ENCODE data around the gene ZNF19.
"Not testable (repeated sequence)": the region's sequence is repeated elsewhere in the genome, so short reads cannot be mapped to it uniquely, and the experiment has no call there.

ZNF19 gene

DNA sequence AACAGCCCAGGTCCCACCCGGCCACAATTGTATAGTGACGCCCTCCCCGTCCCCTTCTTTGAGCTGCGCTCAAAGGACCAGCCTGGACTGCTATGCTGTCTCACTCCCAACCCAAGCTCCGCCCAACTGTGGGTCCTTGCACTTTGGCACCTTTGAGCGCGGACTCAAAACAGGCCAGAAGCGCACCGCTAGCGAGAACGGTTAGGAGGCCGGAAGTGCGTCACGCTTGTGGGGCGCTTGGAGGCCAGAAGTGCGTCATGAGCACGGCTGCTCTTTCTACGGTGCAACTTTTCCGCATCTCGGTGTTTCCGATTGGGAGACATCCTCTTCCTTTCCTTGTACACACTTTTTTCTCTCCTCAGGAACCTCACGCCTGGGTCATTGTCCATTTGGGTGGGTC lies at the start of gene ZNF19:
Gene ZNF19, minus strand, starts transcription at position 203 of the 400 bp plus-strand sequence. CDS start 7,210 bp downstream, outside the sequence.
- no peak for DNase-seq

GRCh38 chr16:71537643-71538042 lies 48.5 kb upstream of the ZNF19 start:
- DNase-seq = peak; percentile 13

GRCh38 chr16:71536752-71537499 lies 47.8 kb upstream of the ZNF19 start:
- no peak for DNase-seq

- DNase-seq = no peak
These were observed 43.2 kb upstream of the ZNF19 start for GRCh38 chr16:71532366-71532765.

- DNase-seq = no peak
These were observed 39.7 kb upstream of the ZNF19 start for GRCh38 chr16:71528863-71529262.

DNA sequence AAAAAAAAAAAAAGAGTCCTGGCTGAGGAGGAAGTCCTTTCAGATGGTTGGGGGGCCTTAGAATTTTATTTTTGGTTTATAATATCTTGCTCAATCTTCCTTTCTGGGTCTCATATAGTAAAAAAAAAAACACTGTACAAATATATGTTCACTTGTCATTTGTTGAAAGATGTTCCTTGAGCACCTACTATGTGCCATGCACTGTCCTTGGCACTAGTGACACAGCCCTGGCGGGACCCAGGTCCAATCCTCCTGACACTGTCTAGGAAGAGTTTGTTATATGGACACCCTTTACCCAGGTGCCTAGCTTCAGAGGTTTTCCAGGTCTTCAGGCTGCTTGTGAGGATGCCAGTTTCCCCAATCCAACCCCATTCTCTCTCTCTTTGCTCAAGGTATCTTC lies 39.1 kb upstream of the ZNF19 start:
- no peak for DNase-seq

GRCh38 chr16:71526111-71526631 lies 37.0 kb upstream of the ZNF19 start, which contains the start of gene CHST4:
TSS of gene CHST4 (plus strand) at chr16:71526426. CDS start at chr16:71536678, 10,252 bp downstream.
- peak; percentile 49 for DNase-seq

- no peak for DNase-seq
These were observed 35.7 kb upstream of the ZNF19 start for GRCh38 chr16:71524566-71525553.

GRCh38 chr16:71520550-71520949 lies 31.4 kb upstream of the ZNF19 start:
- DNase-seq = no peak

GRCh38 chr16:71515026-71515425 lies 25.9 kb upstream of the ZNF19 start:
- no peak for DNase-seq

GRCh38 chr16:71514476-71514875 lies 25.4 kb upstream of the ZNF19 start:
- no peak for DNase-seq

DNA sequence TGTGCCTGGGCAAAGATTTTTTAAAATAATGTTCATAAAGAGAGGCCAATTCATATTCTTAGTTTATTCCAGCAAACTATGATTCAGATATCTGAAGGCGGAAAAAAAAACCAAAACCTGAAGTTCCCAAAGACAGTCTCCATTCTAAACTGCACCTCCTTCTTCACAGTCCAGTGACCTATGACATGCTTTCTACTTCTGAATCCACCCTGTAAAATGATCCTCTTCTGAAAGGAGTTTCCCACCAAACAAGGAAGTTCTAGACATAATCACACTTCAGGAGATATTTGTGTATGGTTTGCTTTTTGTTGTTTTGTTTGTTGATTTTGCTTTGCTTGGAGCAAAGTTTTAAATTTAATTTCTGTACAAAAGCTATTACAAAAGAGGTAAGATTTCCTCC lies 24.2 kb upstream of the ZNF19 start:
- DNase-seq = no peak

- DNase-seq = no peak
These were observed 17.9 kb upstream of the ZNF19 start for GRCh38 chr16:71507061-71507460.

GRCh38 chr16:71504901-71505300 lies 15.8 kb upstream of the ZNF19 start:
- no peak for DNase-seq

DNA sequence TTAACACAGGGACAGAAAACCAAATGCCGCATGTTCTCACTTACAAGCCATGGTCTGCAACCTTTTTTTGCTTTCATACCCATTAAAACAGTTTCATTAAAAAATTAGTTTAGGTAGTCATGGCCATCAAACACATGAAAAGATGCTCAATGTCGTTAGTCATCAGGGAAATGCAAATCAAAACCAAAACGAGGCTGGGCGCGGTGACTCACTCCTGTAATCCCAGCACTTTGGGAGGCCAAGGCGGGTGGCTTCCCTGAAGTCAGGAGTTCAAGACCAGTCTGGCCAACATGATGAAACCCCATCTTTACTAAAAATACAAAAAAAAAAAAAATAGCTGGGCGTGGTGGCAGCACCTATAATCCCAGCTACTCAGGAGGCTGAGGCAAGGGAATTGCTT lies 14.9 kb upstream of the ZNF19 start:
- DNase-seq = not testable (repeated sequence)

DNA sequence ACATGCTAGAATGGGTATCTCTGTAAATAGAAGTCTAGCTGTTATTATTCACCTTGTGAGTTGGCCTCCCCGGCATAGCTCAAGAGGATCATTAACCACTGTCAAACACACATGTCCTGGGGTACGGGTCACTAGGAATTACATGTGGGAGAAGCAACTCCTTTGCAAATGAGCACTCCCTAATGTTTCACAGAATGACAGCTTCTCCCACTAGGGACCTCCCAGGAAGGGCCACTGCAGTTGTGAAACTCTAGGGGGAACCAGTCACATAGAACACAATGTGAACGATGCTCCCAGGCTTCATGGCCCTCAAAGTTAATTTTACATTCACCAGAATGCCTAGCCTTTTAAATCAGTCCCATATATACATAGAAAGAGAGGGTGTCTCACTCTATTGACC lies 12.4 kb upstream of the ZNF19 start:
- no peak for DNase-seq

DNA sequence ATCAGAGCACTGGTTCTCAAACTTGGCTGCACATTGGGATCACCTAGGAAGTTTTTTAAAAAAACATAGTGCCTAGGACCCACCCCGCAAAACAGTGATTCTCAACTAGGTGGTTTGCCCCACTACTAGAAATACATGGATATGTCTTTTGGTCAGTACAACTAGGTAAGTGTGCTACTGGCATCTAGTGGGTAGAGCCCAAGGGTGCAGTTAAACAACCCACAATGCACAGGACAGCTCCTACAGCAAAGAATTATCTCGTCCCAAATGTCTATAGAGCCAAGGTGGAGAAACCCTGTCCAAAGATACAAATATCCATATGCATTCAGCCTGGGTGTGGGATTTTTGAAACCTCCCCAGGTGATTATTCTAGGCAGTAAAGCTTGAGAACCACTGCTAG lies 11.8 kb upstream of the ZNF19 start:
- no peak for DNase-seq

GRCh38 chr16:71499775-71500364 lies 10.7 kb upstream of the ZNF19 start:
- peak; percentile 49 for DNase-seq

GRCh38 chr16:71498031-71498430 lies 8.9 kb upstream of the ZNF19 start:
- no peak for DNase-seq

- no peak for DNase-seq
These were observed 4.1 kb upstream of the ZNF19 start for GRCh38 chr16:71493213-71493612.

GRCh38 chr16:71492786-71493185 lies 3.7 kb upstream of the ZNF19 start:
- no peak for DNase-seq

DNA sequence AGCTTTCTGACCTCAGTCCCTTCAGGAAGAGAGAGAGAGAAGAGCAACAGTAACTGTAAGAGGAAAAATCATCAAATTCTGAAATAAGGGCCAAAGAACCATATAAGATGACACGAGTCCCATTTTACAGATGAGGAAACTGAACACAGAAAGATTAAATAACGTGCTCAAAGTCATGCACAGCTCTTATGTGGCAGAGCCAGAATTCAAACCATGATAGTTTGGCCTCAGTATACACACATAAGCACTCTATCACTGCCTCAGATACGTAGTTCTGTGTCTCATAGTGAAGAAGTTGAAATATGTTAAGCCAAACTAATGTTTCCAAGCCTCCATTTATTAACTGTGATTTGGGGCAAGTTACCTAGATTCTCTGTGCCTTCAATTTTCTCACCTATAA lies 1.9 kb upstream of the ZNF19 start:
- DNase-seq = no peak

DNA sequence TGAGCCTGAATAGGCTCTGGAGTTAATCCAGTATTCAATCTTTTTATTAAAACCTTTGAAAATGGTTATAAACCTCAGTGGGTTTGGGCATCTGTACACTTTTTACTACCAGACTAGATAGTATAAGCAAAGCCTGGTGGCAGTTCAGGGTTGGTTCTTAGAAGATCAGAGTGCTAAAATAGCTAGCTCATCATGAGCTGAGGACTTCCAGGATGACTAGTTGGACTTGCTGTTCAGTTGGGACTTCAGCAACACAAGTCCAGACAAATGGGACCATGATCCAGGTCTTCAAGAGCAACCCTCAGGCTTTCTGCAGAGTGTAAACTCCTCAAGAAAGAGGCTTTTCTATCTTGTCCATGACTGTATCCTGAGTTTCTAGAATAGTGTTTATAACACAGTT lies 1.2 kb upstream of the ZNF19 start:
- DNase-seq = no peak
